K562 (cell line): Measurements from ENCODE around the gene DNAJA1. TPM values are rescaled to one million over a fixed set of nuclear protein-coding genes. Genes with fewer than 3 reads are reported as not detected.

Source experiments
- BRF1 ChIP-seq: IDR thresholded peaks from 3 replicates; pipeline ENCODE4 v1.6.1; 2011; ENCODE audit warnings: borderline replicate concordance, mild to moderate bottlenecking; ENCODE audit not compliant: insufficient read length; ENCODE audit errors: extremely low read depth
- CBX5 ChIP-seq: IDR thresholded peaks from 2 replicates; pipeline ENCODE4 v1.6.1; 2014; ENCODE audit warnings: low read depth, borderline replicate concordance
- CHD7 ChIP-seq: fragments of 200-600 bp; sonication (generic); IDR thresholded peaks from one replicate; pipeline ENCODE4 v1.6.1; 2012; ENCODE audit warnings: mild to moderate bottlenecking, low read depth, low read length, inconsistent platforms
- CREB5 ChIP-seq: fragments of 250-450 bp; sonication (Bioruptor Pico); IDR thresholded peaks from 2 replicates; pipeline ENCODE4 v1.5.0; 2020; ENCODE audit warnings: mild to moderate bottlenecking
- GABPB2 ChIP-seq: fragments of 250-450 bp; sonication (Bioruptor Pico); conservative IDR thresholded peaks from 2 replicates; pipeline ENCODE4 v1.5.1; 2021; ENCODE audit warnings: mild to moderate bottlenecking
- HDAC3 ChIP-seq: fragments of 450-650 bp; IDR thresholded peaks from 2 replicates; pipeline ENCODE4 v1.6.1; 2018; ENCODE audit warnings: borderline replicate concordance, mild to moderate bottlenecking, moderate library complexity; ENCODE audit not compliant: partially characterized antibody
- HDAC8 ChIP-seq: fragments of 450-650 bp; IDR thresholded peaks from 2 replicates; pipeline ENCODE4 v1.6.1; 2016; ENCODE audit warnings: mild to moderate bottlenecking, missing genetic modification characterization, moderate library complexity, missing compliant biosample characterization
- HMGN3 ChIP-seq: IDR thresholded peaks from 2 replicates; pipeline ENCODE4 v1.6.1; 2011; ENCODE audit warnings: borderline replicate concordance, low read depth, mild to moderate bottlenecking, mixed read lengths, low read length; ENCODE audit not compliant: insufficient read length; ENCODE audit errors: extremely low read depth
- MAX ChIP-seq: sonication (generic); formaldehyde crosslinking; IDR thresholded peaks from 2 replicates; pipeline ENCODE4 v1.9.0; 2022; ENCODE audit warnings: mild to moderate bottlenecking, missing genetic modification reagents
- NFIX ChIP-seq: fragments of 250-450 bp; sonication (Bioruptor Pico); IDR thresholded peaks from 2 replicates; pipeline ENCODE4 v1.4.0; 2020; ENCODE audit warnings: low read depth, mild to moderate bottlenecking, moderate library complexity
- PHB2 ChIP-seq: fragments of 450-650 bp; IDR thresholded peaks from 2 replicates; pipeline ENCODE4 v1.6.1; 2017; ENCODE audit warnings: low read depth
- RBM14 ChIP-seq: fragments of 200-400 bp; formaldehyde crosslinking; IDR thresholded peaks from 2 replicates; pipeline ENCODE4 v1.6.1; 2018; ENCODE audit warnings: low read depth, mild to moderate bottlenecking, low read length, moderate library complexity, borderline replicate concordance; ENCODE audit not compliant: insufficient read depth
- TRIM28 ChIP-seq: fragments of 450-650 bp; IDR thresholded peaks from 2 replicates; pipeline ENCODE4 v1.6.1; 2017
- ZFP36 ChIP-seq: fragments of 150-350 bp; IDR thresholded peaks from 2 replicates; pipeline ENCODE4 v1.6.1; 2018; ENCODE audit warnings: low read length, low read depth; ENCODE audit not compliant: partially characterized antibody
- ZNF507 ChIP-seq: conservative IDR thresholded peaks from 2 replicates; pipeline ENCODE4 v1.6.1; 2017; ENCODE audit warnings: missing genetic modification characterization, missing compliant biosample characterization
- polyA plus RNA-seq, 8 experiments: library from polyadenylated mRNA; depleted of rRNA in 4 of 8; stranded (reverse) in 5 of 8; unstranded in 3 of 8; fragments of >200 nt; fragmentation: Nextera tagmentation in 2 of 8; fragmentation: Illumina TruSeq in 1 of 8; extraction: Ambion mirVana in 2 of 8; extraction: Trizol in 1 of 8; gene quantifications; 2 replicates each; pipeline versions ENCODE4 v1.2.1 to v1.2.3, GENCODE V29; 2011 to 2014; ENCODE audit warnings: inconsistent platforms in 1 of 8, missing spikeins in 1 of 8
- total RNA-seq, 7 experiments: library from RNA; depleted of rRNA in 6 of 7; stranded (reverse); fragments of >200 nt in 6 of 7; fragmentation: Illumina TruSeq in 2 of 7; extraction: Trizol in 2 of 7; gene quantifications; 2 replicates each; pipeline versions ENCODE4 v1.2.1 to v1.2.3, GENCODE V29; 2011 to 2021; ENCODE audit warnings: low replicate concordance in 1 of 7

Gene DNAJA1
- total and polyA plus RNA-seq, 9 of the 15 experiments (the other 6 are each of a cell fraction or from before 2014, with no cell fraction given) = 109 to 359 (median 175) TPM

- no peak for TF ChIP-seq CHD7
- TF ChIP-seq BRF1 = no peak
- no peak for TF ChIP-seq TRIM28
- TF ChIP-seq RBM14 = no peak
- TF ChIP-seq HDAC3 = no peak
- TF ChIP-seq PHB2 = no peak
- no peak for TF ChIP-seq GABPB2 (CRISPR knock-in tag)
- no peak for TF ChIP-seq CBX5
- TF ChIP-seq MAX (CRISPR knock-in tag) = no peak
- no peak for TF ChIP-seq ZNF507 (tag)
- TF ChIP-seq CREB5 = no peak
- no peak for TF ChIP-seq ZFP36
- TF ChIP-seq NFIX (CRISPR knock-in tag) = no peak
- TF ChIP-seq HDAC8 (tag) = no peak
- no peak for TF ChIP-seq HMGN3
Observed at GRCh38 chr9:33081128-33081851, 56.2 kb downstream of the DNAJA1 start (continued).
